SK-N-SH (cell line): ENCODE results near the gene DRC3.

ENCODE experiments used
- EZH2phosphoT487 ChIP-seq: fragments of 200-600 bp; sonication (generic); IDR thresholded peaks from 2 replicates; pipeline ENCODE4 v1.6.1; 2017; ENCODE audit warnings: low read depth, mixed run types, mild to moderate bottlenecking, antibody characterized with exemption, moderate library complexity, borderline replicate concordance
- FOSL2 ChIP-seq: IDR thresholded peaks from 2 replicates; pipeline ENCODE4 v1.4.0; 2012; ENCODE audit warnings: low read depth, mild to moderate bottlenecking, moderate library complexity, borderline replicate concordance
- NRF1 ChIP-seq: IDR thresholded peaks from 2 replicates; pipeline ENCODE4 v1.6.1; 2012; ENCODE audit warnings: low read depth, mild to moderate bottlenecking, low read length
- POLR2AphosphoS5 ChIP-seq: IDR thresholded peaks from 2 replicates; pipeline ENCODE4 v1.6.1; 2012; ENCODE audit warnings: low read depth, low read length
- RAD21 ChIP-seq: IDR thresholded peaks from 2 replicates; pipeline ENCODE4 v1.6.1; 2012; ENCODE audit warnings: mild to moderate bottlenecking, low read length
- RFX5 ChIP-seq: IDR thresholded peaks from 2 replicates; pipeline ENCODE4 v1.6.1; 2012; ENCODE audit warnings: mild to moderate bottlenecking, improper control_type of control experiment, low read length
- SMC3 ChIP-seq: IDR thresholded peaks from 2 replicates; pipeline ENCODE4 v1.6.1; 2012; ENCODE audit warnings: low read depth, low read length, improper control_type of control experiment
- TAF1 ChIP-seq: IDR thresholded peaks from 2 replicates; pipeline ENCODE4 v1.6.1; 2012; ENCODE audit warnings: low read depth, mild to moderate bottlenecking, low read length, moderate library complexity, borderline replicate concordance
- TF ChIP-seq, protein P1 (sequence below): fragments of 200-600 bp; sonication (generic); IDR thresholded peaks from 2 replicates; pipeline ENCODE4 v1.6.1; 2017; ENCODE audit warnings: antibody characterized with exemption, mild to moderate bottlenecking, moderate library complexity
- TF ChIP-seq, protein P2 (sequence below): fragments of 150-350 bp; IDR thresholded peaks from 2 replicates; pipeline ENCODE4 v1.6.1; 2016; ENCODE audit warnings: mild to moderate bottlenecking, low read depth, low read length

DNA sequence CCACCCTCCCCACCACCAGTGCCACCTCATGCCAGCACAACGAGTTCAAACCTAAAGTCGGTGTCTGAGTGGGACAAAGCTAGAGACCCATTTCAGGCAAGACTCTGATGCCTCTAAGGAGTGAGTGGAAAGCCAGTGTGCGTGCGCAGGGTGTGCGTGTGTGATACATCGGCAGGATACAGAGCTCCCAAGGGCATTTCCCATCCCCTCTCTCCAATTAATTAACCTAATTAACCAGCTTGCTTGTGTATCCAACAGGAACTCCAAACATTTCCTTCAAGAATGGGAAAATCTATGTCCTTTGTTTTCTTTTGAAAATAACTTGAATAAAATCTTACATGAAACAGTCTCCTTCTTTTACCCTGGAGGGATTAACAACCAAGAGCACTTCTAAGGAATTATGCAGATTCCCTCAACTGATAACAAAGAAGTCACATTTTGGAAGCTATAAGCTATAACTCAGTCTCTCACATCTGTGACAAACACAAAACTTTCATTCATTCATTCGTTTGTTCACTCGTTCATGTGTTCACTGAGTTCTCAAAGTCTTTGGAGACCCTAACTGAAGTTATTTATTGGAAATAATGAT is 56.4 kb downstream of the DRC3 start:
- TF ChIP-seq, protein P1, sequence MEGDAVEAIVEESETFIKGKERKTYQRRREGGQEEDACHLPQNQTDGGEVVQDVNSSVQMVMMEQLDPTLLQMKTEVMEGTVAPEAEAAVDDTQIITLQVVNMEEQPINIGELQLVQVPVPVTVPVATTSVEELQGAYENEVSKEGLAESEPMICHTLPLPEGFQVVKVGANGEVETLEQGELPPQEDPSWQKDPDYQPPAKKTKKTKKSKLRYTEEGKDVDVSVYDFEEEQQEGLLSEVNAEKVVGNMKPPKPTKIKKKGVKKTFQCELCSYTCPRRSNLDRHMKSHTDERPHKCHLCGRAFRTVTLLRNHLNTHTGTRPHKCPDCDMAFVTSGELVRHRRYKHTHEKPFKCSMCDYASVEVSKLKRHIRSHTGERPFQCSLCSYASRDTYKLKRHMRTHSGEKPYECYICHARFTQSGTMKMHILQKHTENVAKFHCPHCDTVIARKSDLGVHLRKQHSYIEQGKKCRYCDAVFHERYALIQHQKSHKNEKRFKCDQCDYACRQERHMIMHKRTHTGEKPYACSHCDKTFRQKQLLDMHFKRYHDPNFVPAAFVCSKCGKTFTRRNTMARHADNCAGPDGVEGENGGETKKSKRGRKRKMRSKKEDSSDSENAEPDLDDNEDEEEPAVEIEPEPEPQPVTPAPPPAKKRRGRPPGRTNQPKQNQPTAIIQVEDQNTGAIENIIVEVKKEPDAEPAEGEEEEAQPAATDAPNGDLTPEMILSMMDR = no peak
- TF ChIP-seq EZH2phosphoT487 (no peak), SMC3 (no peak), TAF1 (no peak), FOSL2 (no peak), RAD21 (no peak), NRF1 (no peak), RFX5 (no peak), POLR2AphosphoS5 (no peak)
- TF ChIP-seq, protein P2, sequence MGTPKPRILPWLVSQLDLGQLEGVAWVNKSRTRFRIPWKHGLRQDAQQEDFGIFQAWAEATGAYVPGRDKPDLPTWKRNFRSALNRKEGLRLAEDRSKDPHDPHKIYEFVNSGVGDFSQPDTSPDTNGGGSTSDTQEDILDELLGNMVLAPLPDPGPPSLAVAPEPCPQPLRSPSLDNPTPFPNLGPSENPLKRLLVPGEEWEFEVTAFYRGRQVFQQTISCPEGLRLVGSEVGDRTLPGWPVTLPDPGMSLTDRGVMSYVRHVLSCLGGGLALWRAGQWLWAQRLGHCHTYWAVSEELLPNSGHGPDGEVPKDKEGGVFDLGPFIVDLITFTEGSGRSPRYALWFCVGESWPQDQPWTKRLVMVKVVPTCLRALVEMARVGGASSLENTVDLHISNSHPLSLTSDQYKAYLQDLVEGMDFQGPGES = no peak
